GM23338 (cell line): ENCODE results near the gene CNDP1. TPM values are rescaled to one million over a fixed set of nuclear protein-coding genes. Genes with fewer than 3 reads are reported as not detected.

ENCODE experiments used
- ATAC-seq: fragments of 200-7000 bp; cut with Tn5 transposase; 3 replicates; pipeline ENCODE4 v1.9.1; 2020
- DNase-seq: peaks from one replicate; pipeline ENCODE4 v3.0.0-alpha.2; 2015; ENCODE audit warnings: low spot score
- H2AFZ ChIP-seq: fragments of 200-600 bp; sonication (generic); 2 replicates; pipeline ENCODE4 v1.8.0; 2016; ENCODE audit warnings: antibody characterized with exemption, mild to moderate bottlenecking, moderate library complexity
- H3F3A ChIP-seq: fragments of 200-600 bp; sonication (generic); replicated peaks from 2 replicates; pipeline ENCODE4 v1.8.0; 2017; ENCODE audit warnings: antibody characterized with exemption, mixed run types, low read depth
- H3K27ac ChIP-seq: fragments of 200-600 bp; sonication (generic); 2 replicates; pipeline ENCODE4 v1.6.1; 2016; ENCODE audit warnings: low read depth
- H3K27me3 ChIP-seq: fragments of 200-600 bp; sonication (generic); 2 replicates; pipeline ENCODE4 v1.8.0; 2016; ENCODE audit warnings: mild to moderate bottlenecking, mixed run types, moderate library complexity; ENCODE audit not compliant: insufficient read depth
- H3K36me3 ChIP-seq: fragments of 200-600 bp; sonication (generic); 2 replicates; pipeline ENCODE4 v1.8.0; 2016; ENCODE audit warnings: mild to moderate bottlenecking; ENCODE audit not compliant: insufficient read depth
- H3K4me1 ChIP-seq: fragments of 200-600 bp; sonication (generic); 2 replicates; pipeline ENCODE4 v1.8.0; 2016; ENCODE audit warnings: mild to moderate bottlenecking, moderate library complexity; ENCODE audit not compliant: insufficient read depth
- H3K4me2 ChIP-seq: fragments of 200-600 bp; sonication (generic); 2 replicates; pipeline ENCODE4 v1.7.1; 2017; ENCODE audit warnings: mixed run types
- H3K4me3 ChIP-seq: fragments of 200-600 bp; sonication (generic); 2 replicates; pipeline ENCODE4 v1.6.1; 2016; ENCODE audit warnings: mixed run types
- H3K79me2 ChIP-seq: fragments of 200-600 bp; sonication (generic); replicated peaks from 2 replicates; pipeline ENCODE4 v1.8.0; 2017; ENCODE audit warnings: mild to moderate bottlenecking; ENCODE audit not compliant: insufficient read depth
- H3K9me2 ChIP-seq: fragments of 200-600 bp; sonication (generic); 2 replicates; pipeline ENCODE4 v1.8.0; 2017; ENCODE audit not compliant: insufficient read depth
- H4K20me1 ChIP-seq: fragments of 200-600 bp; sonication (generic); replicated peaks from 2 replicates; pipeline ENCODE4 v1.8.0; 2017; ENCODE audit warnings: mild to moderate bottlenecking; ENCODE audit not compliant: insufficient read depth
- H3K27ac Mint-ChIP-seq: 2 replicates; pipeline ENCODE4 v1.8.0; 2020; ENCODE audit warnings: inconsistent platforms, mild to moderate bottlenecking, moderate library complexity, mixed read lengths
- H3K27me3 Mint-ChIP-seq: 3 replicates; pipeline ENCODE4 v1.8.0; 2022; ENCODE audit warnings: low read depth, mild to moderate bottlenecking, moderate library complexity, mixed read lengths, inconsistent platforms; ENCODE audit not compliant: insufficient read depth, poor library complexity
- H3K36me3 Mint-ChIP-seq: 3 replicates; pipeline ENCODE4 v1.8.0; 2021; ENCODE audit warnings: low read depth, mild to moderate bottlenecking, inconsistent platforms, moderate library complexity, mixed read lengths
- H3K4me1 Mint-ChIP-seq: 3 replicates; pipeline ENCODE4 v1.8.0; 2020; ENCODE audit warnings: mild to moderate bottlenecking, inconsistent platforms, mixed read lengths
- H3K4me3 Mint-ChIP-seq: 3 replicates; pipeline ENCODE4 v1.8.0; 2021; ENCODE audit warnings: moderate library complexity, mild to moderate bottlenecking, inconsistent platforms, mixed read lengths
- H3K9me3 Mint-ChIP-seq: 3 replicates; pipeline ENCODE4 v1.8.0; 2020; ENCODE audit warnings: moderate library complexity, mild to moderate bottlenecking, inconsistent platforms, mixed read lengths
- EZH2 ChIP-seq: fragments of 200-600 bp; sonication (generic); IDR thresholded peaks from one replicate; pipeline ENCODE4 v1.8.0; 2017; ENCODE audit warnings: antibody characterized with exemption, mild to moderate bottlenecking, low read depth; ENCODE audit not compliant: unreplicated experiment
- EZH2phosphoT487 ChIP-seq: fragments of 200-600 bp; sonication (generic); IDR thresholded peaks from one replicate; pipeline ENCODE4 v1.8.1; 2018; ENCODE audit warnings: antibody characterized with exemption; ENCODE audit not compliant: unreplicated experiment
- JUNB ChIP-seq: IDR thresholded peaks from one replicate; pipeline ENCODE4 v1.6.1; 2016; ENCODE audit warnings: antibody characterized with exemption; ENCODE audit not compliant: unreplicated experiment
- NANOG ChIP-seq: IDR thresholded peaks from 2 replicates; pipeline ENCODE4 v1.6.1; 2016; ENCODE audit warnings: antibody characterized with exemption, borderline replicate concordance
- REST ChIP-seq: IDR thresholded peaks from one replicate; pipeline ENCODE4 v1.6.1; 2018; ENCODE audit warnings: antibody characterized with exemption; ENCODE audit not compliant: unreplicated experiment
- ZNF114 ChIP-seq: fragments of 250-450 bp; sonication (Bioruptor Pico); IDR thresholded peaks from 2 replicates; pipeline ENCODE4 v1.5.0; 2020; ENCODE audit warnings: mild to moderate bottlenecking, moderate library complexity
- polyA plus RNA-seq: library from polyadenylated mRNA; unstranded; fragments of >200 nt; fragmentation: Nextera tagmentation; extraction: Ambion mirVana; gene quantifications from 2 replicates; pipeline ENCODE4 v1.2.1, GENCODE V29; 2016
- total RNA-seq: library from RNA; depleted of rRNA; stranded (reverse); fragments of >200 nt; shearing (Covaris generic); gene quantifications from 2 replicates; pipeline ENCODE4 v1.2.3, GENCODE V29; 2014

The CNDP1 gene
- total and polyA plus RNA-seq, 2 experiments from 2014 or later = 0.03 to 0.11 TPM

GRCh38 chr18:74532511-74533025 lies 1.7 kb upstream of the CNDP1 start:
- Histone ChIP-seq H2AFZ (no peak overlapping the region), H4K20me1 (no peaks in the 10 kb centered on the region), H3K36me3 (no peaks in the 10 kb centered on the region), H3K27ac (no peak overlapping the region), H3F3A (no peaks in the 10 kb centered on the region), H3K4me1 (no peaks in the 10 kb centered on the region), H3K4me2 (no peak overlapping the region), H3K4me3 (no peak overlapping the region), H3K79me2 (no peaks in the 10 kb centered on the region), H3K9me2 (0 out of 2 replicates have a peak, but pooled peaks cover 4% of the 10 kb centered on the region), H3K27me3 (no peaks in the 10 kb centered on the region)
- Mint-ChIP-seq H3K4me3 (no peak overlapping the region), H3K27ac (no peak overlapping the region), H3K9me3 (no peaks in the 10 kb centered on the region; the same call in 1 of the 3 replicates), H3K36me3 (no peaks in the 10 kb centered on the region; the same call in 2 of the 3 replicates), H3K27me3 (peaks cover 1% of the 10 kb centered on the region), H3K4me1 (no peaks in the 10 kb centered on the region)
- no peak for ATAC-seq
- DNase-seq = no peak
- TF ChIP-seq EZH2 = no peak

- no peak overlapping the region for H3K4me3 Mint-ChIP-seq
Measured at GRCh38 chr18:74533666-74534065, 634 bp upstream of the CNDP1 start.

More at GRCh38 chr18:74533666-74534065, 634 bp upstream of the CNDP1 start:
- no peaks in the 10 kb centered on the region; the same call in none of the 3 replicates for H3K9me3 Mint-ChIP-seq
- no peaks in the 10 kb centered on the region for H3K4me1 Mint-ChIP-seq
- Histone ChIP-seq H2AFZ (no peak overlapping the region), H3K79me2 (no peaks in the 10 kb centered on the region), H3K27me3 (no peaks in the 10 kb centered on the region), H3K27ac (no peak overlapping the region), H3K4me2 (no peak overlapping the region), H3K36me3 (no peaks in the 10 kb centered on the region), H4K20me1 (no peaks in the 10 kb centered on the region), H3K4me1 (no peaks in the 10 kb centered on the region), H3F3A (no peaks in the 10 kb centered on the region), H3K4me3 (no peak overlapping the region), H3K9me2 (0 out of 2 replicates have a peak, but pooled peaks cover 4% of the 10 kb centered on the region)
- TF ChIP-seq NANOG (no peak), EZH2phosphoT487 (no peak), REST (no peak), ZNF114 (CRISPR knock-in tag) (no peak), EZH2 (no peak), JUNB (no peak)
- H3K27me3 Mint-ChIP-seq = peaks cover 1% of the 10 kb centered on the region
- ATAC-seq (peak; percentile 51; the same call in 2 of the 3 replicates), DNase-seq (peak; percentile 30)
- H3K27ac Mint-ChIP-seq = no peak overlapping the region; the same call in 1 of the 2 replicates
- H3K36me3 Mint-ChIP-seq = no peaks in the 10 kb centered on the region; the same call in 2 of the 3 replicates
